Globus pallidus (tissue), 1 donor: Measurements from ENCODE around the gene OR9A2.
A peak's percentile ranks its signal among the peaks of the same experiment; 100 is the strongest.
"Not testable (repeated sequence)": the region's sequence is repeated elsewhere in the genome, so short reads cannot be mapped to it uniquely, and the experiment has no call there.

ENCODE experiments used
- DNase-seq: peaks from one replicate; pipeline ENCODE4 v3.0.0-alpha.2; 2015; ENCODE audit warnings: low spot score

Gene OR9A2

DNA sequence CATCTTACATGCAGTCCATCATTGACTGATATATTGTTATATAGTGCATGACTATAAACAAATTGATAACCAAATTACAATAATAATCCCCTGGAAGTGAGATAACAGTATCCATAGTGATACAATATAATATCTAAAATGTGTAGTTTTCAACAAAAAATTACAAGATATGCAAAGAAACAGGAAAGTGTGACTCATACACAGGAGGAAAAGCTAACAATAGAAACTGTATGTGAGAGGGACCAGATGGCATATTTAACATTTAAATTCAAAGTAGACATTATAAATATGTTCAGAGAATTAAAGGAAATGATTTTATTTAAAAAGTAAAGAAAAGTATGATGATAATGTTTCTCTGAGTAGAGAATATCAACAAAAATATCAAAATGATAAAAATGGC is 8.0 kb downstream of the OR9A2 start:
- no peak for DNase-seq

DNA sequence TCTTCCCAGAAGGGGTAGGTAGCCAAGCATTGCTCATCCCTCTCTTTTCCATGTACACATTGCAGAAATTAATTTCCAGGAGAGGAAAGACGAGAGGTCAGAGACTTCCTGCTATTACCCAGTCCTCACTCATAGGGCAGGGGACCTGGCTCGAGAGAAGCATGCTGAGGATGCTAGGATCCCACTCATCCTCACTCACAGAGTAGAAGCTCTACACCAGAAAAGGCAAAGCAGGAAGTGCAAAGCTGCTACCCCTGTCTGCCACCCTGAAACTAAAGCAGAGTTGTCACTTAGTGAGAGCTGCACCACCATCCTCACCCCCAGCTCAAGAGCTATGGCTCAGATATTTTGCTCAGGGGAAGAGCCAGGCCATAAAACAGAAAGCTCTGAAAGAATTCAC is 9.9 kb downstream of the OR9A2 start:
- DNase-seq = no peak

DNA sequence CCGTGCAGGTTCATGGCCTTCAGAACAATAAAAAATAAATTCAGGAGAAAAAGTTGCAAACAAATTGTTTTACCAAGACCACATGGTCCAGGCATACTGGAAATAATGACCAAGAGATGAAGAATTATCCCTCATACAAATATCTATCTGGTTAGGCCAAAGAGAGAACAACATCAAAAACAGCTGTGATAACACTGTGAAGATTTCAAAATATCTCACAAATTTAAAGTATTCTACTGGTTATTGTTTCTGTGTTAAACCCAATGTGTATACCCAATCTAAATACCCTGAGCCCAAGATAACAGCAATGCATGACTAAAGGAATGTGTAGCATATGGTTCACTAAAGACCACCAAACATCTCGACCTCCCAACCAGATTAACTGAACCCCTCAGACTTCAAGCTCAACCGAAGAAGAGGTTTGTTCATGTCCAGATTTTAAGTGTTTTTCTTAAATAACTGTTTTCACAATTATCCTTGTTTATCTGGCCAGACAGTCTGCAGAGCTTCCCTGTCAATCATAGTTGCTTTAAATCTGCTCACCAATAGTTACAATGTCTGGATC is 10.9 kb downstream of the OR9A2 start:
- no peak for DNase-seq

DNA sequence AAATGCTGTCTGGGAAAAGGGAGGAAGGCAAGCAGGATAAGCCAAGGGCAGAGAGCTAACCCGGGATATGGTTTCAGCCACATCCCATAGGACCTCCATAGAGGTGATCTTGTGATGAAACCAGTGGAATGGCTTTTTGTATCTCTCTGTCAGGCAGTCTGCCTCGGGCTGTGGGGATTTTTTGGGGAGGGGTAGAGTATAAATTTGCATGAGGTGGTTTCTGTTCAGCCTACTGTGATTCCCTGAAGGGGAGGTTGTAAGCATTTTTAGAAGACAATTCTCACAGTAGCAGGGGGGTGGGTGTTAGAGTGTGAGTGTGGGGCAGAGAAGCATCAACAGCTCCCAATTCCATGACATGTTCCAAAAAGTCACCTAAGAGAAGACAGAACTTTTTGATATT is 11.8 kb downstream of the OR9A2 start:
- no peak for DNase-seq

DNA sequence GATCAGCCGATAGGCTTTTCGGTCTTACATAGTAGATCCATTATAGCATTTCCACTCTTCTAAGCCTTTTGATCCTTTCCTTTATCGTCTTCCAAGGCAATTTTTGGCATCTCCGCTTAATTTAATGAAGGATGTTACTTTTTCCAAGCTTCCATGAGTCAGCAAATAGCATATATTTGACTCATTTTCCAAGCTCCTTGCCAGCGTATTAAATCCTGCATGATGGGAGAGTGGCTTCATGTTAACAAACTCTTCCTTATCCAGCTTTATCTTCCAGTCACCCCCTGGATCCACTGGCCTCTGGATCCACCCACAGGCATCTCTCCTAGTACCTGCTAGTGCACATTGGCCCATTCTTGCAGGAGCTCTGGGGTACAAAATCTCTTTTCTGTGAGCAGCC is 13.0 kb downstream of the OR9A2 start:
- DNase-seq = no peak

DNA sequence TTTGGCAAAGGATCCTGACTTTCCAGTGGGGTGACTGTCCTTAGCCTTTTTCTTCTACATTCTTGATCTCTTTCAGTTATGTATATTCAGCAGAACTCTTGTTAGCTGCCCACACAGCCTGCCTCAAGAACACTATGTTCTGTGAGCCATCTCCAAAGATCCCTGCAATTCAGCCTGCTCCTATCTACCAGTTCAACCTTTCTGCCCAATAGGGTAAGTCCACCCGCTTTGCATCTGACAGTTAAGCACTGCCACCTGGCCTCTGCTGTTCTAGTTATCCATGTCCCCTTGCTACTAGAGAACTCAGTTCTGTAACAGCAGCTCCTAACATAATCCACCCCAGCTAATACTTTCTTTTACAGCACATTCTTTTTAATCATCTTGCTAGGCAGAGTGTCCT is 13.5 kb downstream of the OR9A2 start:
- DNase-seq = no peak

DNA sequence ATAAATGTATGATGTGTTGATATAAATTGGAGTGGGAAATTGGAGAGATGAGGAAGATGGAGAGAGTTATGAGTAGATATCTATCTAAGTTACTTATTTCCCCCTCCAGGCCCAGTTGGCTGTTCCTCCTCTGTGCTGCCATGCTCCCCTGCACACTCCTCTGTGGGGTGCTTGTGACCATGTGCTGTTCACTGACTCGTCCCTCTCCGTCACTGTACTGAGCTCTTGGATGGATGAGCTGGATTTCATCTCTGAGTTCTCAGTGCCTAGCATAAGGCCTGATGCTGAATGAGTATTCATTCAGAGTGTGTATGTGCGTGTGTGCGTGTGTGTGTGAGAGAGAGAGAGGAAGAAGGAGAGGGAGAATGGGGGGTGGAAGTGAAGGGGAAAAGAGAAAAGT is 14.5 kb downstream of the OR9A2 start:
- no peak for DNase-seq

DNA sequence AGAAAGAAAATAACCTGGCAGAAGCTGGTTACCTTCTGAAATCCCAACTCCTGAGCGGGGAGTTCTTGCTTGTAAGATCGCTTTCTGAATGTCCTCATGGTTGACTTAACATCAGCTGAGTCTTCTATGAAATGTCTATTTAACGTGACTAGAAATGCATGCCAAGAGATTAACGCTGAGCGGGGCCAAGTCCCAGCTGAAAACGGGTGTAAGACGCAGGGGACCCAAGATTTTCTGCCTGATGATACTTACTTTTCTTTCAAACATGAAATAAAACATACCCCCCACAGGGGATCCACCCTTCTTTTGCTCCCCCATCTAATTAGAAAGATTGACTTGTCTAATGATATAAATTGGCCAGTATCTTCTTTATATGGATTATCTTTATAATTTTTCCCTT is 14.9 kb downstream of the OR9A2 start:
- no peak for DNase-seq

DNA sequence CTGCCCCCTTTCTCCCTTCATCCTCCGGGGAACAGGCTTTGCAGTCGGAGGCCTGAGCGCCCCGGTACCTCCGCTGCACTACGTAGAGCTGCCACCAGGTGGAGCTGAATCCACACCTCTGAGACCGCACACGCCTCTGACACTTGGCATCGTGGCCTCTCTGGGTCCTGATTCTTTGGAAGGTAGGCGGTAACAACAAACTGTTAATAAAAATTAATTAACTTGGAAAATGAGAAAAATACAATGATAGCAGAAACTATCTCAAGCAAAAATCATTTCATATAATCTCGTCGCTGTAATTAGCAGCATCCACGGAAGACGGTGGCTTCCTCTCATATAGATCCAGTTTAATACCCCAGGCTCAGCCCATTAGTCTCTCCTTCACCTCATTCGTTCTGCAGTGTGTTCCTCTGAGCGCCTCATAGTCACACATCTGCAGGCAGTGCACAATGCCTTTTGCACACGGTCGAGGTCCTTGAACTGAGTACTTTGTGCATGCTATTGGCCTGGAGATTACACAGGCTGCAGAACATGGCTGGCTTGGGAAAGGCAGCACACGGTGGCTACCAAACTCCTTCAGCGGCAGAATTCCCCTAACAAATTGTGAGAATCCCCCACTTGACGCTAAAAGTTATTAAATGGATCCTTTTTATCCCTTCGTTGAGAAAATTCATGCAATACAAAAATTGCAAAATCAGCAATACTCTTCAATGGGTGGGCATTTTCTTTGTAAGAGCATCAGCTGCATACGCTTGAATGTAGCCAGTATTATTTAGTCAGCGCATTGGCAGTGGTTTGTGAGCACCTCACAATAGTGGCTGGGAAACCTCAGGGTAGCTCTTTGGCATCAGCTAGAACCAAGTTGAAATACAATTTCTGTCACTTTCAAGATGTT is 18.7 kb downstream of the OR9A2 start:
- DNase-seq = peak; percentile 65

DNA sequence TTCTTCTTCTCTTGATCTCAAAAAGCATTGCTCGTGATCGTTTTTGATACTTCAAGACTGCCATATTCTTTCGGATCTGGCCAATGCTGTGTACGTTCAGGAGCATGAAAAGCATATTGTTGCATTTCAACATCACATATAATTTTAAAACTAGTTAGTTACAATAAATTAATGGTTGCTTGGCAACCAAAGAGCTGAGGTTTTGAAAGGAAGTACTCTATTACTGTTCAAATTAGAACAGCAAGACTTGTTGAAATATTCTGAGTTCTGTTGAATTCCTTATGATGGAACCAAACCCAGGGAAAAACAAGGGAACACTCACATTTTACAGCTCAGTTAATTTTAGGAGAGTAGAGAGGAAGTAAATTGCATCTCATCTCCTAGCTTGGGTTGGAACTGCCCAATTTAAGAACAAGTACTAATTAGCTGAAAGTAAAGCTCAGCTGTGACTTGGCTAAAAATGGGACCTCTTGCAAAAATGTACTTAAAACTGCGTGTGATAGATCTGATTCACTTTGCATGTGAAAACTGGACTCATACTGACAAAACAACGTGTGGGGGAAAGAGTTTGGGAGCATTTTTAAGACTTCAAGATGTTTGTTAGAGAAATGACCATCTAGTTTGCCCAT is 21.2 kb downstream of the OR9A2 start:
- DNase-seq = no peak

DNA sequence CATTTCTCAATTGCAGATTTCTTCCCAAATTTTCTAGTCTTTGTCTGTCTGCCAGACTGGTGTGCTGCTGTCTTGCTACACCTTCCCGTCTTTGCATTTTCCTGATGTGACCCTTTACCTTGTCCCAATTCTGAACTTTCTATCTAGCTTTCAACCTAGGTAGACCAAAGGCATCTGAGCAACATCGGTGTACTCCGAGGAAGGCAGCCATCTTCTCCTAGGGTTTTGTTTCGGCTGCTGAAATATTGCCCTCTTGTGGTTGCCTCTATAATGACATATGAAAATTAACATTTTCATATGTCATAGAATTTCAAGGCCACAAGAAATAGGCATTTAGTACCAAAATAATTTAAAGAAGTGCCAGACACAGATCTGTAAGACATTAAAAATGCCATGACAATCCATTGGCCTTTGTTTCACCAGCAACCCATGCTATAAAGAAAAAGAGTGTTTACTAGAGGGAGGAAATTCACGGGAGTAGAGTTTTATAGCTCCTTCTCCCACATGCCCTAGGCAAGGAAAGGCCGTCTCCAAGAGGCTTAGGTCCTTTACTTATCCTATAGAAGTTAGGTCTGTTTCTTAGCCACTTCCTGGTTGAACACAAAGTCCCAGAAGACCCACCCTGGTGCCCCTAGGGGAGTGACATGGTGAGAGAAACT is 23.4 kb downstream of the OR9A2 start:
- DNase-seq = peak; percentile 34

DNA sequence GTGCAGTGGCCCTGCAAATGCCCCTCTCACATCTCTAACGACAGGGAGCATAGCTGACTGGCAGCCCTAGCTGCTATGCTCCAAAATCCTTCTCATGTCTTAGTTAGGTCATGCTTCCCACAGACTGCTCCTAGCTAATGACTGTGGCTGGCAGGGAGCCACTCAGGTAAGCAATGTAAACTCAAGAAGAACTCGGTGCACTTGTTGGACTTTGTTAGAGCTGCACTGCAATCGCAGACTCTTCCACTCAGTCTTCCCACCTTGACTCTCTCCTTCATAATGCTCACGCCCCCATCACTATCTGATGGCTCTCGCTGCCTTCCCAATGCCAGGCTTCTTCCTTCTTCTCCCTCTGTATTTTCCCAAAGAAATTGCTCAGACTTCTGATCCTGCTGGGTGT is 24.0 kb downstream of the OR9A2 start:
- DNase-seq = no peak

DNA sequence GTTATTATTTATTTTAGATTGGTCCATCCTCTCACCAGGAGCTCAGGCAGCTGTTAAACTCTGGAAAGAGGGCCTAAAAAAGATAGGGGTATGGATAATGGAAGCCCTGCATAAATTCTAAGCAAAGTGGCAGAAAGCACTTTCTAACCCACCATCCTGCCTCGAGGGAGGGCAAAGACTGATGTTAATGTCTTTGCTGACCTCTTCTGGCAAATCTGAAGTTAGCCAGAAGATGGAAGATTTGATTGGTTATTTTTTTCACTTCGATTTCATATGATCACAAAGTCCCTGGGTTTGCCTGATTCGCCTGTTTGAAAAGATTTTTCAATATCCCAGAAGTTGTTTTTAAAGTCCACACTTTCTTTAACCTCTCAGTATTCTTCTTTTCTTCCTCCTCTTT is 24.8 kb downstream of the OR9A2 start:
- DNase-seq = no peak

DNA sequence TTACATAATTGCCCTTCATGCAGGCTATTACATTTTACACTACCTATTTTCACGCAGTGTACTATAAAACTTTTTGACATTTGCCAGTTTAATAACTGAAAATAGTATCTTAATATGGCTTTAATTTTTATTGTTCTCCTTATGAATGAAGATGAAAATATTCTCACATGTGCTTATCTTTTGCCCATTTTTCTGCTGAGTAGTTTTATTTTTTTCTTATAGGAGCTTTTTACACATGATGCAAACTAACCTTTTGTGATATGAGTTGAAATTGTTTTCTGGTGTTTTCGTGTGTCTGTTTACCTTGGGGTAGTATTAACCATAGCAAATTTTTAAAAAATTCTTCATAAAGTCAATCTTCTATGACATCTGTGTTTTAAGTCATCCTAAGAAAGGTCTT is 26.3 kb downstream of the OR9A2 start:
- no peak for DNase-seq

DNA sequence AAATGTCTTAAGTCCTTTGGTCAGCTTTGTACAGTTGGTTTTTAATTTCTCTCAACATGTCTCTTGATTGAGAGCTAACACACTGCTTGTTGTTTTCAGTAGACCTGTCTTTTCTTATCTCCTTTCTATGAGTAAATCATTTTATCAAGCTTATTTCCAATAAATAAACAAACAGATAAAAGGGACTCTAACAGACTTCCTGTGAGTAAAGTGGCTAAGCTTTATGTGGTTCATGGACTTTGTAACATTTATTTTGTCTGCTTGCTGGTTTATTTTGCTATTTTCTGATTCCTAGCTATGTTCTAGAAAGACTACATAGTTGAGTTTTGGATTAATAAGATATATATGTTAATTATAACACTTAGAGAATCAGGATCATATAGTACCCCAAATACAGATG is 27.1 kb downstream of the OR9A2 start:
- no peak for DNase-seq

DNA sequence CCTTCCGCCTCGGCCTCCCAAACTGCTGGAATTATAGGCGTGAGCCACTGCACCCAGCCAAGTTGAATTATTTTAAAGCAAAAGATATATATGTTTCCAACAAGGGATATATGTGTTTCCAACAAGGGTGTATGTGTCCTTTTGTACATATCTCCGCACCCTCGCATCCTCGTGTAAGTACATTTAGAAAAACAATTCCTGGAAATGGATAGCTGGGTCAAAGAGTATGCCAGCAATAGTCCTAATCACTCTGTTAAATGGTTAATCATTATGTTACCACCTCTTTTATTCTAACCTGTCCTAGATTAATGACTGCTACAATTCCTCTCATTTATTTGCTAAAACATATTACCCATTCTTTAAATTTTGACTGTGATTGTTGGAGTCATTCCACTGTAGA is 28.0 kb downstream of the OR9A2 start:
- no peak for DNase-seq

DNA sequence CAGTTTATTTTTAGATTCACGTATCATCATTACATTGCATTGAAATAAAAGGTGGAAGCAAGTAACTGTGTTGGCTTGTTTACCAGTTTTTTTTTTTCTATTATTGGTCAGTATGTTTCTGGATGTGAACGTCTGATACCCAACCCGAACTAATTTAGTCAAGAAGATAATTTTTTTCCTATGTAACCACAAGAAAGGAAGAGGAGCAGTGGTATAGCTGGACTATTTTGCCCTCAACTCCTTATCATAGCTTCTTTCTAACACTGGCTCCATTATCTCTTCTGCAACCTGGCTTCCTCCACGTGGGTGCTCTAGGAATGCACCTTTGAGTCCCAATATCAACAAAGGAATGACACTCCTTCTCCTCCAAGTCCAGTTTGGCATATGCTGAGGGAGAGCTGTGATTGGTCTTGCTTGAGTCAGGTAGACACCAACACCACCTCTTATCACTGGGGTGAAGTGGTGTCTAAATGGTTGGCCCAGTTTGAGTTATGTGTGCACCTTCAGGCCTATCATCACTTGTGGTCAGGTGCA is 29.4 kb downstream of the OR9A2 start:
- no peak for DNase-seq

DNA sequence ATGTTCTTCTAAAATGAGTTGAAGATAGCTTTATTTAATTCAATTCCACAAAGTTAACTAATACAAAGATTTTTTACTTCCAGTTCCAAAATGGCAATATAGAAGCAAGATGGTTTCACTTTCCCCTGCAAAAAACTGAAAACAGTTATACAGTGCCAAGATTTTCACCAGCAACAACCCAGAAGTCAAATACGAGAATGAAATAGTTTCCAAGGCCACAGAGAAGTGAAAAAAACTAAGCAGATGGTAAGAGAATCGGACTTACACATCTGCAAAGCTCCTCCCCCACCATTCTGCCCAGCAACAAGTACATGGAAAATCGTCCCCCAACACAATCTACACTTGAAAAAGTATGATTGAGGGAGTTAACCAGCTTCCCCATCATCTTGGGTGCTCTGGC is 34.5 kb downstream of the OR9A2 start:
- no peak for DNase-seq

DNA sequence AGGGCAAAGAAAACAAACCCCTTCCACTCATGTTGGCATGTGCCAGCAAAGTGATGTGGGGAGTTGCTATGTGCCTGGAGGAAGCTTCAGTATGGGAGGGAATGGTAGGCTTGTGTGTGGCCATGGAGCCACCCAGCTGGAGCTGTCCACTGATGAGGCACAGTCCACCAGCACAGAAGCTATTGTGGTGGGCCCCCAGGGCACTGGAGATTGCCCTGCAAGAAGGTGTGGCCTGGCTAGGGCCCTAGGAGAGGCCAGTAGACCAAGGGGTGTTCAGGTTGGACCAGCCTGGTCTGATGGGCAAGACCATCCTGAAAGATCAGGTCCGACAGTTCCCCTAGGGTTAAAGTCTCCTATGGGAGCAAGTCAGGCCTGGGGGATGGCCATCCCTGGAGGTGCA is 42.6 kb downstream of the OR9A2 start:
- DNase-seq = no peak

DNA sequence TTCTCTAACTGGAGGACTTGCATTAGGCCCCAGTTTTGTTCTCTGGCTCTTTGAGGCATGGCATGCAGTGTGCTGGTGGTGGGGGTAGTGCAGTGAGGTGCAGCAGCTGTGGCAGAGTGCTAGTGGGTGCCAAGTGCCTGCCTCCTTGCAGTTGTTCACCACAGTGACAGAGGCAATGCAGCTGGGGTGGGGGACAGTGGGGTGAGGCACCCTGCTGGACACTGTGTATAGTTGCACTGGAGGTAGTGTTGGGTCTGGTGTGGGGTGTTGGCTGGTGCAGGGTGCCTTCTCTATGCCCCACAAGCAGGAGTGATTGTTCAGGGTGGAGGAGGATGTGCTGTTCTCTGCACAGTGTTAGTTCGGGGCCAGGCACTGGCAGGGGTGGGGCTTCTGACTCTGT is 43.1 kb downstream of the OR9A2 start:
- no peak for DNase-seq

DNA sequence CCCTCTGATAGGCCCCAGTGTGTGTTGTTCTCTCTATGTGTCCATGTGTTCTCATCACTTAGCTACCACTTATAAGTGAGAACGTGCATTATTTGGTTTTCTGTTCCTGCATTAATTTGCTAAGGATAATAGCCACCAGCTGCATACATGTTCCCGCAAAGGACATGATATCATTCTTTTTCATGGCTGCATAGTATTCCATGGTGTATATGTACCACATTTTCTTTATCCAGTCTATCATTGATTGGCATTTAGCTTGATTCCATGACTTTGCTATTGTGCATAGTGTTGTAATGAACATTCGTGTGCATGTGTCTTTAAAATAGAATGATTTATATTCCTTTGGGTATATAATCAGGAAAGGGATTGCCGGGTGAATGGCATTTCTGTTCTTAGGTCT is 48.5 kb downstream of the OR9A2 start:
- not testable (repeated sequence) for DNase-seq
